WTC11 (cell line): Measurements from ENCODE around the gene CCDC6. TPM values are rescaled to one million over a fixed set of nuclear protein-coding genes. Genes with fewer than 3 reads are reported as not detected.

Experiments used
- ATAC-seq: fragments of 200-7000 bp; cut with Tn5 transposase; 2 replicates; pipeline ENCODE4 v1.10.0; 2021; ENCODE audit warnings: mild to moderate bottlenecking, moderate library complexity
- CTCF ChIA-PET: fragments of 300-600 bp; sonication (Branson Sonifier 250); formaldehyde crosslinking; loops from one replicate; lab custom pipeline; 2021; ENCODE audit warnings: antibody characterized with exemption; lab: Charles Lee
- POLR2A ChIA-PET: fragments of 350-600 bp; sonication (Branson Sonifier 250); formaldehyde crosslinking; loops from one replicate; lab custom pipeline; 2021; ENCODE audit warnings: antibody characterized with exemption; lab: Charles Lee
- DNase-seq: peaks from one replicate; pipeline ENCODE4 v3.0.0; 2021; ENCODE audit warnings: low spot score
- H3K27ac Mint-ChIP-seq: 2 replicates; pipeline ENCODE4 v1.8.0; 2021; ENCODE audit warnings: mixed read lengths
- H3K27me3 Mint-ChIP-seq: 2 replicates; pipeline ENCODE4 v1.8.0; 2021; ENCODE audit warnings: low read depth, mild to moderate bottlenecking, moderate library complexity, mixed read lengths
- H3K36me3 Mint-ChIP-seq: 2 replicates; pipeline ENCODE4 v1.8.0; 2021; ENCODE audit warnings: mixed read lengths
- H3K4me1 Mint-ChIP-seq: 2 replicates; pipeline ENCODE4 v1.8.0; 2022; ENCODE audit warnings: mixed read lengths
- H3K4me3 Mint-ChIP-seq: 2 replicates; pipeline ENCODE4 v1.8.0; 2021; ENCODE audit warnings: mild to moderate bottlenecking, moderate library complexity, mixed read lengths
- H3K9me3 Mint-ChIP-seq: 2 replicates; pipeline ENCODE4 v1.8.0; 2021; ENCODE audit warnings: mixed read lengths
- CREM ChIP-seq: sonication (generic); formaldehyde crosslinking; IDR thresholded peaks from 2 replicates; pipeline ENCODE4 v1.8.1; 2022; ENCODE audit warnings: mild to moderate bottlenecking, missing genetic modification reagents, moderate library complexity
- ELF4 ChIP-seq: sonication (generic); formaldehyde crosslinking; IDR thresholded peaks from 2 replicates; pipeline ENCODE4 v1.8.1; 2022; ENCODE audit warnings: low read depth, mild to moderate bottlenecking, moderate library complexity, missing genetic modification reagents
- GTF2I ChIP-seq: fragments of 250-450 bp; sonication (Bioruptor Pico); conservative IDR thresholded peaks from 2 replicates; pipeline ENCODE4 v1.4.0; 2021; ENCODE audit warnings: mild to moderate bottlenecking
- HMGA2 ChIP-seq: fragments of 250-450 bp; sonication (Bioruptor Pico); IDR thresholded peaks from 2 replicates; pipeline ENCODE4 v1.4.0; 2021; ENCODE audit warnings: mild to moderate bottlenecking, moderate library complexity
- JAZF1 ChIP-seq: fragments of 250-450 bp; sonication (Bioruptor Pico); IDR thresholded peaks from 2 replicates; pipeline ENCODE4 v1.9.0; 2021; ENCODE audit warnings: moderate library complexity, mild to moderate bottlenecking, inconsistent platforms
- MXD4 ChIP-seq: fragments of 250-450 bp; sonication (Bioruptor Pico); IDR thresholded peaks from 2 replicates; pipeline ENCODE4 v1.8.0; 2021; ENCODE audit warnings: mild to moderate bottlenecking, moderate library complexity, borderline replicate concordance
- NFATC4 ChIP-seq: fragments of 250-450 bp; sonication (Bioruptor Pico); IDR thresholded peaks from 2 replicates; pipeline ENCODE4 v1.9.0; 2021; ENCODE audit warnings: mild to moderate bottlenecking
- NR3C1 ChIP-seq: sonication (generic); formaldehyde crosslinking; conservative IDR thresholded peaks from 2 replicates; pipeline ENCODE4 v1.8.1; 2023; ENCODE audit warnings: low read depth, mild to moderate bottlenecking, missing genetic modification reagents
- OVOL2 ChIP-seq: fragments of 250-450 bp; sonication (Bioruptor Pico); IDR thresholded peaks from 2 replicates; pipeline ENCODE4 v1.9.0; 2021; ENCODE audit warnings: mild to moderate bottlenecking, borderline replicate concordance
- SMAD3 ChIP-seq: sonication (generic); formaldehyde crosslinking; IDR thresholded peaks from 2 replicates; pipeline ENCODE4 v1.8.0; 2022; ENCODE audit warnings: missing genetic modification reagents, mild to moderate bottlenecking, borderline replicate concordance
- SOX15 ChIP-seq: fragments of 250-450 bp; sonication (Bioruptor Pico); IDR thresholded peaks from 2 replicates; pipeline ENCODE4 v1.9.0; 2021; ENCODE audit warnings: mild to moderate bottlenecking
- SP1 ChIP-seq: sonication (generic); formaldehyde crosslinking; conservative IDR thresholded peaks from 2 replicates; pipeline ENCODE4 v1.8.1; 2022; ENCODE audit warnings: missing genetic modification reagents
- TEAD1 ChIP-seq: sonication (generic); formaldehyde crosslinking; IDR thresholded peaks from 2 replicates; pipeline ENCODE4 v1.8.0; 2022; ENCODE audit warnings: mild to moderate bottlenecking, missing genetic modification reagents
- ZBTB43 ChIP-seq: sonication (generic); formaldehyde crosslinking; IDR thresholded peaks from 2 replicates; pipeline ENCODE4 v1.8.1; 2023; ENCODE audit warnings: mild to moderate bottlenecking, missing genetic modification reagents
- ZNF138 ChIP-seq: sonication (generic); formaldehyde crosslinking; conservative IDR thresholded peaks from 2 replicates; pipeline ENCODE4 v1.8.1; 2022; ENCODE audit warnings: mild to moderate bottlenecking, moderate library complexity, missing genetic modification reagents
- ZNF219 ChIP-seq: sonication (generic); formaldehyde crosslinking; IDR thresholded peaks from 2 replicates; pipeline ENCODE4 v1.8.0; 2023; ENCODE audit warnings: missing genetic modification reagents, mild to moderate bottlenecking, borderline replicate concordance
- ZNF281 ChIP-seq: sonication (generic); formaldehyde crosslinking; IDR thresholded peaks from 2 replicates; pipeline ENCODE4 v1.8.0; 2023; ENCODE audit warnings: mild to moderate bottlenecking, missing genetic modification reagents
- ZNF416 ChIP-seq: fragments of 250-450 bp; sonication (Bioruptor Pico); IDR thresholded peaks from 2 replicates; pipeline ENCODE4 v1.9.0; 2021; ENCODE audit warnings: mild to moderate bottlenecking, inconsistent platforms
- total RNA-seq: library from RNA; stranded (reverse); gene quantifications from 3 replicates; pipeline ENCODE4 v1.2.3, GENCODE V29; 2021
- TF ChIP-seq, protein P1 (sequence below): sonication (generic); formaldehyde crosslinking; IDR thresholded peaks from 2 replicates; pipeline ENCODE4 v1.8.1; 2022; ENCODE audit warnings: low read depth, mild to moderate bottlenecking, moderate library complexity, missing genetic modification reagents, borderline replicate concordance
- TF ChIP-seq, protein P2 (sequence below): sonication (generic); formaldehyde crosslinking; IDR thresholded peaks from 2 replicates; pipeline ENCODE4 v1.8.1; 2023; ENCODE audit warnings: mild to moderate bottlenecking, moderate library complexity, missing genetic modification reagents
- TF ChIP-seq, protein P3 (sequence below): sonication (generic); formaldehyde crosslinking; IDR thresholded peaks from 2 replicates; pipeline ENCODE4 v1.8.1; 2023; ENCODE audit warnings: mild to moderate bottlenecking, missing genetic modification reagents, moderate library complexity

The CCDC6 gene
- total RNA-seq, 1 experiment from 2014 or later = 55.2 TPM

DNA sequence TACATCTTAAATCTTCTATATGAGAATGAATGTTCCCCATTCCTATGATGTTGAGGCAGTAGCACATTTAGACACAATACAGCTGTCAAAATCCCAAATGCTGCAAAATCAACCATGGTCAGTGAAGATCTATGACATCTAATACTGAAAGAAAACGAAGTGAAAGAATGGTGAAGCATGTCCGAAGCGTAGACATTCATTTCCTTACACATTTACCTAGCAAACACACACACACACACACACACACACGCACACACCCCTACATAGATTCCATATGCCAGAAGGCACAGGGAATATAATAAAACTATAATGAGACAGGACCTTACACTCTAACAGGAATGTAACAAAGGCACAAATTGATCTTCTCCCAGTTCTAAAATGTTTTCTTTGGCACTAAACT lies 32.5 kb downstream of the CCDC6 start:
- H3K9me3 Mint-ChIP-seq = no peaks in the 10 kb centered on the region
- H3K27me3 Mint-ChIP-seq = no peaks in the 10 kb centered on the region
- POLR2A ChIA-PET = interaction anchor here (1.3 kb wide), 1 partner anchor 32 kb away, joined by 3 read pairs; the partner anchor contains the start of gene CCDC6
- TF ChIP-seq, protein P1, sequence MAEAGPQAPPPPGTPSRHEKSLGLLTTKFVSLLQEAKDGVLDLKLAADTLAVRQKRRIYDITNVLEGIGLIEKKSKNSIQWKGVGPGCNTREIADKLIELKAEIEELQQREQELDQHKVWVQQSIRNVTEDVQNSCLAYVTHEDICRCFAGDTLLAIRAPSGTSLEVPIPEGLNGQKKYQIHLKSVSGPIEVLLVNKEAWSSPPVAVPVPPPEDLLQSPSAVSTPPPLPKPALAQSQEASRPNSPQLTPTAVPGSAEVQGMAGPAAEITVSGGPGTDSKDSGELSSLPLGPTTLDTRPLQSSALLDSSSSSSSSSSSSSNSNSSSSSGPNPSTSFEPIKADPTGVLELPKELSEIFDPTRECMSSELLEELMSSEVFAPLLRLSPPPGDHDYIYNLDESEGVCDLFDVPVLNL (CRISPR knock-in tag) = no peak
- TF ChIP-seq, protein P2, sequence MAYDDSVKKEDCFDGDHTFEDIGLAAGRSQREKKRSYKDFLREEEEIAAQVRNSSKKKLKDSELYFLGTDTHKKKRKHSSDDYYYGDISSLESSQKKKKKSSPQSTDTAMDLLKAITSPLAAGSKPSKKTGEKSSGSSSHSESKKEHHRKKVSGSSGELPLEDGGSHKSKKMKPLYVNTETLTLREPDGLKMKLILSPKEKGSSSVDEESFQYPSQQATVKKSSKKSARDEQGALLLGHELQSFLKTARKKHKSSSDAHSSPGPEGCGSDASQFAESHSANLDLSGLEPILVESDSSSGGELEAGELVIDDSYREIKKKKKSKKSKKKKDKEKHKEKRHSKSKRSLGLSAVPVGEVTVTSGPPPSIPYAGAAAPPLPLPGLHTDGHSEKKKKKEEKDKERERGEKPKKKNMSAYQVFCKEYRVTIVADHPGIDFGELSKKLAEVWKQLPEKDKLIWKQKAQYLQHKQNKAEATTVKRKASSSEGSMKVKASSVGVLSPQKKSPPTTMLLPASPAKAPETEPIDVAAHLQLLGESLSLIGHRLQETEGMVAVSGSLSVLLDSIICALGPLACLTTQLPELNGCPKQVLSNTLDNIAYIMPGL (CRISPR knock-in tag) = no peak
- TF ChIP-seq TEAD1 (CRISPR knock-in tag) (no peak), ZNF416 (CRISPR knock-in tag) (no peak), OVOL2 (CRISPR knock-in tag) (no peak), SP1 (CRISPR knock-in tag) (no peak), SOX15 (CRISPR knock-in tag) (no peak), ZNF281 (CRISPR knock-in tag) (no peak), NFATC4 (no peak), GTF2I (no peak)
- TF ChIP-seq, protein P3, sequence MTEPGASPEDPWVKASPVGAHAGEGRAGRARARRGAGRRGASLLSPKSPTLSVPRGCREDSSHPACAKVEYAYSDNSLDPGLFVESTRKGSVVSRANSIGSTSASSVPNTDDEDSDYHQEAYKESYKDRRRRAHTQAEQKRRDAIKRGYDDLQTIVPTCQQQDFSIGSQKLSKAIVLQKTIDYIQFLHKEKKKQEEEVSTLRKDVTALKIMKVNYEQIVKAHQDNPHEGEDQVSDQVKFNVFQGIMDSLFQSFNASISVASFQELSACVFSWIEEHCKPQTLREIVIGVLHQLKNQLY (CRISPR knock-in tag) = no peak
- H3K4me1 Mint-ChIP-seq = peaks cover 82% of the 10 kb centered on the region
- DNase-seq = no peak
- CTCF ChIA-PET = interaction anchor here (1.3 kb wide), 1 partner anchor 9 kb away, joined by 7 read pairs; no protein-coding TSS in a partner anchor
- H3K27ac Mint-ChIP-seq = no peak overlapping the region
- H3K4me3 Mint-ChIP-seq = no peak overlapping the region
- no peaks in the 10 kb centered on the region for H3K36me3 Mint-ChIP-seq
- no peak for ATAC-seq

DNA sequence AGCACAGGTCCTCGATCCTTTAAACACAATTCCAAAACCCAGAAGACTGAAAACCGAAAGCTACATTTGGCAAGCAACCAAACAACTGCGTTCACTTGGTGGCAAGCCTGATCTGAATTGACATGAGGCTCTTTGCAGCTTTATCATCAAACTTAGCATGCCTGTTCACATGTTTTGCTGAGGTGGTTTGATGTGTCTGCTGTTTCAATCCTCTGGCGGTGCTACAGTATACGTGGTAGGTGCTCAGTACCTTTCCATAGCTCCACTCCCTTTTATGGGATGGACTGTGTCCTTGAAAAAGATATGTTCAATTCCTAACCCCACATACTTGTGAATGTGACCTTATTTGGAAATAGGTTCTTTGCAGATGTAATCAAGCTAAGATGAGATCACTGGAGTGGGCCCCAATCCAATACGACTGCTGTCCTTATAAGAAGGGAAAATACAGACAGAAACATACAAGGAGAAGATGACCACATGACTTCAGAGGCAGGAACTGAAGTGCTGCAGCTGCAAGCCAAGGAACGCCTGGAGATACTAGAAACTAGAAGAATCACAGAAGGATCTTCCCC lies 33.4 kb downstream of the CCDC6 start:
- TF ChIP-seq SOX15 (CRISPR knock-in tag) (no peak), NR3C1 (CRISPR knock-in tag) (no peak), ELF4 (CRISPR knock-in tag) (no peak), ZBTB43 (CRISPR knock-in tag) (no peak), SMAD3 (CRISPR knock-in tag) (no peak), ZNF138 (CRISPR knock-in tag) (no peak), CREM (CRISPR knock-in tag) (no peak), ZNF219 (CRISPR knock-in tag) (no peak), HMGA2 (CRISPR knock-in tag) (no peak), MXD4 (CRISPR knock-in tag) (no peak), JAZF1 (CRISPR knock-in tag) (no peak)
- Mint-ChIP-seq H3K4me1 (peaks cover 82% of the 10 kb centered on the region), H3K27ac (peak overlapping the region; percentile 28; the same call in 1 of the 2 replicates), H3K9me3 (no peaks in the 10 kb centered on the region), H3K4me3 (no peak overlapping the region), H3K36me3 (no peaks in the 10 kb centered on the region), H3K27me3 (no peaks in the 10 kb centered on the region; the same call in 1 of the 2 replicates)
- ChIA-PET POLR2A (interaction anchor here (1.3 to 1.8 kb wide), 2 partner anchors 33 to 35 kb away, joined by 3 to 6 read pairs; partner anchors contain the start of gene CCDC6), CTCF (interaction anchor here (1.1 to 1.4 kb wide), 3 partner anchors 8 to 33 kb away, joined by 3 to 7 read pairs (median 5); partner anchors contain the start of gene CCDC6)
- DNase-seq (no peak), ATAC-seq (no peak)
